NCI-H1930 (cell line): ENCODE measurements around the gene SLC35E2B.

Experiments used
- DNase-seq, 2 experiments: peaks; one replicate each; lab custom pipeline; 2025; lab: John Stamatoyannopoulos, UW

The SLC35E2B gene

GRCh38 chr1:1623631-1624442 lies 68.8 kb downstream of the SLC35E2B start:
- DNase-seq, result no peak

- DNase-seq, result no peak
Observed at GRCh38 chr1:1623181-1623630, 69.4 kb downstream of the SLC35E2B start.

GRCh38 chr1:1622788-1623094 lies 69.9 kb downstream of the SLC35E2B start:
- DNase-seq, result no peak

- DNase-seq, result no peak
Observed at GRCh38 chr1:1622010-1622787, 70.4 kb downstream of the SLC35E2B start.

- no peak for DNase-seq
Observed at GRCh38 chr1:1621173-1622009, 71.2 kb downstream of the SLC35E2B start.

GRCh38 chr1:1620433-1621139 lies 72.0 kb downstream of the SLC35E2B start:
- DNase-seq, result no peak

GRCh38 chr1:1619917-1620361 lies 72.7 kb downstream of the SLC35E2B start:
- DNase-seq, result no peak

- no peak for DNase-seq
Observed at GRCh38 chr1:1618396-1619068, 74.1 kb downstream of the SLC35E2B start.

GRCh38 chr1:1617925-1618324 lies 74.7 kb downstream of the SLC35E2B start:
- no peak for DNase-seq

- DNase-seq, result no peak
Observed at GRCh38 chr1:1617516-1617915, 75.1 kb downstream of the SLC35E2B start.

- DNase-seq, result no peak
Observed at GRCh38 chr1:1616838-1617237, 75.8 kb downstream of the SLC35E2B start.

- DNase-seq, result no peak
Observed at GRCh38 chr1:1616045-1616790, 76.4 kb downstream of the SLC35E2B start.

GRCh38 chr1:1615256-1616044 lies 77.1 kb downstream of the SLC35E2B start, which contains the start of gene MIB2:
TSS of gene MIB2 (plus strand) at chr1:1615500. CDS start at chr1:1623453, 7,953 bp downstream.
- DNase-seq, result peak; percentile 97 to 98

GRCh38 chr1:1614954-1615255 lies 77.7 kb downstream of the SLC35E2B start:
- no peak for DNase-seq

GRCh38 chr1:1614204-1614953 lies 78.2 kb downstream of the SLC35E2B start:
- no peak for DNase-seq

- no peak for DNase-seq
Observed at GRCh38 chr1:1613509-1614082, 79.0 kb downstream of the SLC35E2B start.

- DNase-seq, result no peak
Observed at GRCh38 chr1:1612104-1612400, 80.5 kb downstream of the SLC35E2B start.

GRCh38 chr1:1610796-1611195 lies 81.8 kb downstream of the SLC35E2B start:
- DNase-seq, result no peak
